GM20431 (cell line): Measurements from ENCODE around the gene ANTXRL.
"Not testable (repeated sequence)": the region's sequence is repeated elsewhere in the genome, so short reads cannot be mapped to it uniquely, and the experiment has no call there.

Experiments
- in situ Hi-C: fragments of 300-500 bp; cut with MseI, MboI; formaldehyde crosslinking; loops from one replicate; pipeline ENCODE4 v1.15.0; 2020; ENCODE audit warnings: low sequenced_read_pairs; ENCODE audit not compliant: unreplicated experiment

The ANTXRL gene

GRCh38 chr10:46304062-46304461 lies 17.3 kb downstream of the ANTXRL start:
- in situ Hi-C loops: no loop called here

- in situ Hi-C loops: not testable (repeated sequence)
Observed at GRCh38 chr10:46304671-46305070, 17.9 kb downstream of the ANTXRL start.

DNA sequence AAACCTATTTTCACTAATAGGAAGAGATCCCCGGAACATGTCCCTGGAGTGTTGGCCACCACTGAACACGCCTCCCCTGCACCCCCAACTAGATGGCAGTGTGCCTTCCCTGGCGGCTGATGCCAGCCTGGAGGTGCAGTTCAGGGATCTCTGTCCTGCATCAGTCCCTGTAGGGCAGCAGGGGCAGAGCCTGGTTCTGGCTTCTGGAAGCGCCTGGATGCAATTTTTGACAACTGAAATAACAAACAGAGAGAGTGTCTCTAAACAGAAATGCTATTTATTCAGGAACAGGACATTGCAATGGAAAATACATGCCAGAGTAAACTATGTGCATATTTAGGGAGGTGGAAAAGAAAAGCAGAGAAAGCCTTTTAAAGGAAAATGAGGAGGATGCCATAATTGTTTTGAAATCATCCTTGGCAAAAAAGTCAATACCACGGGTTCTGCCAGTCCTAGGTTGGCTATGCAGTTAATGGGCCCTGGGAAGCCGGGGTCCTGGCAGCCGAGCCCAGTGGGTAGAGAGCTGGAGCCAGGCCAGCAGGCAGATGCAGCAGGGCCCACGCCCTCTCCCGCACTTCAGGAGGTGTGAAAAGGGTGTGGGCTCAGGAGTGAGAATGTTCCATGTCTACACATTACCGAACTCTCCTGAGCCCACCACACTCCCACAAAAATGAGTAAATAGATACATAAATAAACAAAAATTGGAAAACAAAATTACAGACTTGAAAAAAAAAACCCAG lies 18.5 kb downstream of the ANTXRL start:
- in situ Hi-C loops: no loop called here

DNA sequence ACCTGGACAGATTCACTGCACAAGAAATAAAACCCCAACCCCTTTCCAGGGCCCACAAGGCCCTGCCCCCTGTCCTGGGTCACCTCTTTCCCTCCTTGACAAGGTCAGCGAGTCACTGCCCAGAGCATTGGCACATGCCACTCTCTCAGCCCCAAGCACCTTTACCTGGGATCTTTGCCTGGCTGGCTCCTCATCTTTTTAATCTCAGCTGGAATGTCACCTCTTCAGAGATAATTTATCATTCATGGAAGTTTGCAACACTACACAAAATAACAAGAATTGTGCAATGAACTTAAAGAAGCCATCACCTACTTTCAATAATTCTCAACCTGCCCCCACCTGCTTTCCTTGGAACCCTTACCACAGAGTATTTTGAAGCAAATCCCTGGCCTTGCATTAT lies 19.2 kb downstream of the ANTXRL start:
- in situ Hi-C loops: no loop called here

GRCh38 chr10:46306516-46307184 lies 19.9 kb downstream of the ANTXRL start:
- in situ Hi-C loops: no loop called here

DNA sequence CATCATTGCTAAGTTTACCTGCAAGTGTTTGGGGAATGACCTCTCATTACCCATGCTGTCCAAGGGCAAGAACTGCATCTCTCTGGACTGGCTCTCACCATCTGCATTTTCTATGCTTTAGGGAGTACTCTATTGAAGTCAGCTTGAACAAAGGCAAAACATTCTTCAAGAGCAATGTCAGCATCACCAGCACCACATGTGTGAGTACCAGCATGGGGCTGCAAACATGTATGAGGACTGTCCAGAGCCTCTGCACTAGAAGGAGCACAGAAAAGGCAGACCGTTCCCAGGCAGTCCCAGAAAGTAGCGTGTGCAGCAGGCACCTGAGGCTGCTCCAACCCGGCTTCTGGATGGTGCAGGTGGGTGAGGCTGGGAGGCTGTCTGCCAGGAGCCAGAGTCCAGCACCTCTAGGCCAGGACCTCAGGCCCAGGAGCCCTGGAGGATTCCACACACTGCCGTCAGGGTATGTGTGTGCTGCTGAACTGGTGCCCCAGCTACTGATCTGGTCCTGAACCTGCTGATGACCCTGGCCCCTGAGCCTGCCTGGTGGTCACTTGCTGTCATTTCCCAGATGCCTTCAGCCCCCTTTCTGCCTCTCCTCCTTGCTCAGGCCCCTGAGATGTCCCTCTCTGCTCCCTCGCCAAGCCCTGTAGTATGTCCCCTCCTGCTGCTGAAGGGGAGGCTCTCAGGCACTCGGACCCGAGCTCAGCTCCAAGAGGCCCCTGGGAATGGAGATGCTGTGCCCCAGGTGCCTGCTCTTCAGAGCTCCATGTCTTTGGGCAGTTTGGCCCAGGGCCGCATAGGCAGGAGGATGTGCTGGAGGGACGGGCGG lies 20.7 kb downstream of the ANTXRL start:
- in situ Hi-C loops: no loop called here

DNA sequence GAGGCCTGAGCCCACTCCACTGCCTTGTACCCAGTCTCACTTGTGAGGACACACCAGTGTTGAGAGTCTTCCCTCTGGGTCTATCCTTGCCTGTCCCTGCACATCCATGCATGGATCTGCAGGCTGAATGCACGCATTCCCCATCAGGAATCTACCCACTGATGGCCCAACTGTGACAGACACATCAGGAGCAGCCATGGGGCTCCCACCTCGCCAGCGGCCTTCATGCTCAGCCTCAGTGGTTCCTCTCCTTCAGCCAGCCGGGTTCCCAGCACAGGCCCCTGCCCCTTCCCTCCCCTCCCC lies 21.3 kb downstream of the ANTXRL start:
- in situ Hi-C loops: no loop called here

DNA sequence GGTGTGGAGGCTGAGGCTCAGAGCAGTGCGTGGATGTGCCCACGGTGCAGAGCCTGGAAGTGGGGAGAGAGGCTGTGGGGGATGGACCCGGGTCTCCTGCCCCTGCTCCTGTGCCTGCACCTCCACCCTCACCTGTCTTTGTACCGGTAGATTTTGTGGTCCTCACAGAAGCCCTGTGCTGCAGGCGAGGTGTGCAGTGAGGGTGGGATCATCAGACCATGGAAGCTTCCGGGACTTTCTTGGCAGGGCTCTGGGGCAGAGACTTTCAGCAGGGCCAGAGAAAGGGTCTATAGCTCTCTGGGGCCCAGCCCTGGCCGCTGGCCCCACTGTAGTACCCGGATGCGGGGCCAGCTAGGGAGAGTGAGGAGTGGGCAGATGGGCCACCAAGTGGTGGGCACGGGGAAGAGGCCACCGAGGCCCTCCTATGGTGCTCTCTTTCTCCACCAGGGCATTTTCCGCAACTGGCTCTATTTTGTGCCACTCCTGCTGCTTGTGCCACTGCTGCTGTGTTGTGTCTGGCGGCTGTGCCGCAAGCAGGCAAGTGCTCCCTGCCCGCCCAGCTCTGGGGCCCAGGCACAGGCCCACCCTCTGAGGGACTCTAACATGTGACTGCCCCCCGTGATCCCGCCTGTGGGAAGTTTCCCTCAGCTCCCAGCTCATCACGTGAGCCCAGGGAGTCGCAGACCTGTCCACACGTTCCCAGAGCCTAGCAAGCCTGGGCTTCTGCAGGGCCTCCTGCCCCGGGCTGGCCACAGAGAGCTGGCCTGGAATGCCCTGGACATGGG lies 22.1 kb downstream of the ANTXRL start:
- in situ Hi-C loops: no loop called here

DNA sequence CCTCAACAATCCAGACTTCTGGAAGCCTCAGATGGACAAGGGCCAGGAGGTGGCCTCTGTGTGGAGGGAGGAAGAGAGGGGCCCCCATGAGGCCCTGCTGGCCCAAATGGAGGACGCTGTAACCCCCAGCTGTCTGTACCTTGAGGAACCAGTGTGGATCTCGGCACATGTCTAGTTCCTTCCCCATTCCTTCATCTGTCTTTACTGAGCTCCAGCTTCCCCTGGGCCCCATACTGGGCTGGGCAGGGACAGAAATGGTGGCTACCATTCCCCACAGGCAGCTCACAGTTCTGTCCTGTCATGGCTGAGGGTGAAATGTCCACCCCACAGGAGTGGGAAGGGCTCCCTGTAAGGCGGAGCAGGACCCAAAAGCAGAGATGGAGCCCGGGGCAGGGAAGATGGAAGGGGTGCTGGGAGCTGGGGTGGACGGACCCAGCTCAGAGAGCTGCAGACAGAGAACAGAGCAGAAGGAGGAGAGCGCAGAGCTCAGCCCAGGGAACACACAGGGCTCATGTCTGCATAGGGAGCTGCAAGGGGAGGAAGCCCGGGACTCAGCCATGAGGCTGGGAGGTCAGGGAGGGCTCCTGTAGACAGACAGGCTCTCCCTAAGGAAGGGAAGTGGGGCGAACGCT lies 22.8 kb downstream of the ANTXRL start:
- in situ Hi-C loops: no loop called here

DNA sequence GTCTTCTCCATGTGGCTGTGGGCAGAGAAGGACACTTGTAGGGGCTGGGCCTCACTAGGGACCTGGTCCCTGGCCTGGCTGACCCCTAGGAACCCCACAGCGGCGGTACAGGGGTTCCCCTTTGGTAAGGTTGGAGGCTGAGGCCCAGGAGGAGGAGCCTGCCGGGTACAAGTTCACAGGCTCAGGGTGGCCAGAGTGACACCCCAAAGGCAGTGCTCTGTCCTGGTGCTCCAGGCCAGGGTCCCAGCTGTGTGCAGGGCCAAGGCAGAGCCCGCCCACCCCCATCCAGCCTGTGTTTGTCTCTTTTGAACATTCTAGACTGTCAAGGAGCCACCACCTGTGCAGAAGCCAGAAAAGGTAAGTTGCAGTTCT lies 23.3 kb downstream of the ANTXRL start:
- in situ Hi-C loops: no loop called here

- in situ Hi-C loops: no loop called here
Observed at GRCh38 chr10:46310851-46311250, 24.1 kb downstream of the ANTXRL start.

GRCh38 chr10:46311501-46311951 lies 24.7 kb downstream of the ANTXRL start:
- in situ Hi-C loops: no loop called here

- in situ Hi-C loops: not testable (repeated sequence)
Observed at GRCh38 chr10:46311961-46312431, 25.2 kb downstream of the ANTXRL start.

DNA sequence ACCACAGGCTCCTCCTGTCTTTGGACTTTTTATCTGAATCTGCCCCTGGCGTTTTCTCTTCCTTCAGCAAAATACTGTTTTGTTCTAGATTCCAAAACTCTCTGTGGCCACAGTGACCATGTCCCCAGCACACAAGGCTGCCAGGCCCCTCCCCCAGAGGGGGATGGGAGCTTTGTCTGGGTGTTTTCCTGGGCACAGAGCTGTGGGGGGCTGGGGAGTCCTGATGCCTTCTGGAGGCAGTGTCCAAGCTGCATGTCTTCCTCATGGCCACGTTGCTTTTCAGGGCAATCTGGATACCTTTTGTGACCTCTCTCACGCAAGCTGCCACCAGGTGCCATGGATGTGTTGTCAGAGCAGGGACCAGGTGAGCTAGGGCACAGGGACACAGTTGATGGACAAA lies 26.2 kb downstream of the ANTXRL start:
- in situ Hi-C loops: no loop called here

GRCh38 chr10:46314071-46314470 lies 27.3 kb downstream of the ANTXRL start:
- in situ Hi-C loops: no loop called here

- in situ Hi-C loops: not testable (repeated sequence)
Observed at GRCh38 chr10:46315071-46315860, 28.5 kb downstream of the ANTXRL start.

DNA sequence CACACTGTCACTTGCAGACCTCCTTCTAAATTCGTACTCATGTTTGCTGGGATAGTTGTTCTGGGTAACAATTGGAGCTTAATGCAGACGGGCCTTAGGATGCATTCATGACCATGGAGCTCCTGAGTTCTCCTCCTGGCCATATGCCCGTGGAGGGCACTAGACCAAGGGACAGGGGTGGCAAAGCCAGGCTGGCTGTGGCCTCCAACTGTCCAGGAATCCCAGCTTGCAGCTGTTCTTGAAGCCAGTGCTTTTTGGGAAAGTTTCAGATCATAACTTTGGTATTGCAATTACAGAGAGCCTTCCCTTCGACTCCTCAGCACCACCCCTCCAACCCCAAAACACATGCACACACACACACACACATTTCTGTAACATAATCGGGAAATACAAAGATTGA lies 30.6 kb downstream of the ANTXRL start:
- in situ Hi-C loops: no loop called here

DNA sequence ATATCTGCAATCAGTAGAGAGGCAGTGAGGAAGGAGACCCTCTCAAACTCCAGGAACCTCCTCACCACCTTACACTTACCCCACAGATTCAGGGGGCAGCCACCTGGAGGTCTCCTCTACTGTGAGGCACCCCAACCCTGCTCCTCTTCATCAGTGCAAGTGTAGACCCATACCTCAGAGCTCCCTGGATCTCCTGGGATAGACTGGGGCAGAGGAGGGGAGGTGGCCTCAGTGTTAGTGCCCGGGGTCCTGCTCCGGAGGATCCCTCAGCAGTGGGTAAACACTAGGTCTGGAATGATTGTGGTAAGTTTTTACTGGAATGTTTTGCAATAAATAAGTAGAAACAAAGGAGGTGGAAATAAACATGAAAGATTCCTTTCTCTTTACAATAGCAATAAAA lies 31.1 kb downstream of the ANTXRL start:
- in situ Hi-C loops: no loop called here

DNA sequence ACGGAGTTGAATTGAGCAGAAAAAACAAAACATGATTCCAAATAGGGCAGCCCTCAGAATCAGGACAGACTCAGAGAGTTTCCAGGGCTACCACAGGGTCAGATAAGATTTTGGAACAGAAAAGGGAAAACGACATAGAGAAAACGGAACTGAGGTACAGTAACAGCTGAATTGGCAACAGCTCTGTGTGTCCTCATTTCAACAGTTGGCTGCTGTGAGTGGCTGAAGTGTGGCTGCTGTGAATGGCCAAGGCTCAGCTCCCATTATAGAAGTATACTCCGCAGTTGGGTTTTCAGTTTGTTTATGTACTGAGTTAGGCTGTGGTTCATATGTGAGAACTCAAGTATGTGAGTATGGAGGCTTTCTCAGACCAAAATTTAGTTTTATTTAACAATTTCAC lies 32.0 kb downstream of the ANTXRL start:
- in situ Hi-C loops: no loop called here
